A549 treated with Mapracorat at 1 μM for 4 hours (cell line): Measurements from ENCODE around the gene BLVRA. TPM values are rescaled to one million over a fixed set of nuclear protein-coding genes. Genes with fewer than 3 reads are reported as not detected.

Source experiments
- total RNA-seq: library from RNA; stranded (reverse); fragments of 200-300 nt; extraction: Qiagen RNA extraction; gene quantifications from 5 replicates; pipeline ENCODE4 v1.2.3, GENCODE V29; 2022

Gene BLVRA, protein sequence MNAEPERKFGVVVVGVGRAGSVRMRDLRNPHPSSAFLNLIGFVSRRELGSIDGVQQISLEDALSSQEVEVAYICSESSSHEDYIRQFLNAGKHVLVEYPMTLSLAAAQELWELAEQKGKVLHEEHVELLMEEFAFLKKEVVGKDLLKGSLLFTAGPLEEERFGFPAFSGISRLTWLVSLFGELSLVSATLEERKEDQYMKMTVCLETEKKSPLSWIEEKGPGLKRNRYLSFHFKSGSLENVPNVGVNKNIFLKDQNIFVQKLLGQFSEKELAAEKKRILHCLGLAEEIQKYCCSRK
- total RNA-seq = 68.7 to 84.8 TPM (median 74.6 TPM) in 5 replicates

DNA sequence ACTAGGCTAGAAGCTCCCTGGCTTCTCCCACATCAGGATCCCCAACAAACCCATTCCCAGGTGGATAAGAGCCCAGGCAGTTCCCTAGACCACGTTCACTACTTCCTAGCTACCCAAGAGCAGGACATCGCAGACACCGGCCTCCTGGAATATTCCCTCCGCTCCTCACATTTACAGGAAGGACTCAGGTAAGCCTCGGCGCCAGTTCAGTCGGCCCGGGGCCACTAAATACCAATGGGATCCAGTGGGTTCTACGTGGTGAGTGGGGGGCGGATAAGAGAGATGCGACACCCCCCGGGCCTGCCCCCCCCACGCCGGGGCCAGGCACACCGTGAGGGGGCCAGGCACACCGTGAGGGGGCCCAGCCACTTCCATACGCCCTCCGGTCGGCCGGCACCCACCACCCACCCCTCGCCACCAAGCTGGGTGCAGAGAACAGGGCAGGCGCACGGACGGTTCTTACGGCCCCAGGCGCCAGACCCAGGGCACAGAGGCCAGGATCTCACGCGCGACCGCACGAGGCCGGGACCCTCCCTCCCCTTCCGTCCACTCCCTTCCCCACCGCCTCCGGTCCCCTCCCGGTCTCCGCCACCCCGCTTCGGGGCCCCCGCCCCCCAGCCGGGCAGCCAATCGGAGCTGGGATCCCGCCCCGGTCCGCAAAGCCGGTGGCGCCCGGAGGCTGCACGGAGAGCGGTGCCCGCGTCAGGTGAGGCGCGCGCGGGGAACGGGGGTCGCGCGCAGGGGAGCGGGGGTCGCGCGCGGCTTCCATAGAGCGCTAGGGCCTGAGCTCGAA is at the start of gene BLVRA:
Gene BLVRA, plus strand, starts transcription at position 652 of the 793 bp plus-strand sequence. CDS start 12,479 bp downstream, outside the sequence.

DNA sequence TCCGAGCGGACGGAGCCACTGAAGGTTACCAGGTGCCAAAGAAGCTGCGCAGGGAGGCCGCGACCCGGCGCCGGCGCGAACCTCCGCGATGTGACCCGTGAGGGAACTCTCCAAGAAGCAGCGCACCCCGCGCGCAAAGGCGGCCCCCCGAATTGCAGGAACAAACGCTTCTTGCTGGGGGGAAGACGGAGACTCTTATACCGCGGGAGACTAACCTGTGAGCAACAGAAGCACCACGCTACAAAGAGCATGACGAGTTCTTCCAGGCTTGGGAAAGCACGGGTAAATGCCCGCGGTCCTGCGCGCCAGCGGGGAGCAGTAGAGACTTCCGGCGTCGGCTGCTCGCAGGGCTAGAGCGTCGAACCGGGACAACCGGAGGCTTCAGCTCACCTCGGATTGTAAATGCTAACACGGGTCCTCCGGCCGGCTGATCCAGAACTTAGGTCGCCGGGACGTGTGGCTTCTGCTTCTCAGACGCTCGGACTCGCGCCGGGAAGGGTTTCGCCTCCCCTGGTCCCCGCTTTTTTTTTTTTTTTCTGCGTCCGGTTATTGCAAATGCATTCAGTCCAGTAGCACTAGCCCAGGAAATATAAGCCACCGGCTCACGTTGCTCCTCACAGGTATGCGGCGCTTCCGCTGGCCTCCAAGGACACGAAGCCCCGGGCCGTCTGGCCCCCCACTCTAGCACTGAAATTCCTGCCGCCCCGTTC is 29.1 kb upstream of the BLVRA start, which contains the start of gene COA1:
Gene COA1, minus strand, starts transcription at position 310 of the 710 bp plus-strand sequence. CDS start 80,909 bp downstream, outside the sequence.

Other genes with a start within 250 kb of the BLVRA start
- 24.6 to 28.3 TPM (median 26.8 TPM) in 5 replicates for gene STK17A, start 175.6 kb upstream of the BLVRA start, total RNA-seq
- 82.6 to 92.9 TPM (median 84.7 TPM) in 5 replicates for gene COA1, start 29.2 kb upstream of the BLVRA start, total RNA-seq
- 239 to 262 TPM (median 248 TPM) in 5 replicates for gene MRPS24, start 110.8 kb downstream of the BLVRA start, total RNA-seq
- 26.0 to 29.4 TPM (median 28.3 TPM) in 5 replicates for gene URGCP, start 147.9 kb downstream of the BLVRA start, total RNA-seq
- 7.3 to 11.5 TPM (median 10.0 TPM) in 5 replicates for gene UBE2D4, start 167.8 kb downstream of the BLVRA start, total RNA-seq
- not detected in 5 replicates for gene SPDYE1, start 239.2 kb downstream of the BLVRA start, total RNA-seq